H1 (cell line): ENCODE measurements around the gene ZNF648. TPM values are rescaled to one million over a fixed set of nuclear protein-coding genes. Genes with fewer than 3 reads are reported as not detected.

Experiments
- BCL11A ChIP-seq, 2 experiments: IDR thresholded peaks; one replicate each; pipeline ENCODE4 v1.6.1; 2011; ENCODE audit warnings: low read depth in 2 of 2, low read length in 2 of 2, mild to moderate bottlenecking in 2 of 2
- GTF2F1 ChIP-seq: IDR thresholded peaks from 2 replicates; pipeline ENCODE4 v1.6.1; 2012; ENCODE audit warnings: low read depth, low read length, improper control_type of control experiment, borderline replicate concordance
- RAD21 ChIP-seq, 2 experiments: IDR thresholded peaks in 1 of 2; conservative IDR thresholded peaks in 1 of 2; 2 replicates each; pipeline ENCODE4 v1.6.1; 2011; ENCODE audit warnings: low read depth in 2 of 2, low read length in 2 of 2, improper control_type of control experiment in 1 of 2, inconsistent platforms in 1 of 2, mild to moderate bottlenecking in 1 of 2, moderate library complexity in 1 of 2
- RNF2 ChIP-seq: fragments of 200-900, 300-1000 bp; sonication (generic); IDR thresholded peaks from 2 replicates; pipeline ENCODE4 v1.7.1; 2016; ENCODE audit warnings: borderline replicate concordance, low read depth, mild to moderate bottlenecking, antibody characterized with exemption, low read length; ENCODE audit not compliant: poor library complexity, severe bottlenecking; ENCODE audit errors: missing control alignments
- SIN3A ChIP-seq, 2 experiments: IDR thresholded peaks in 1 of 2; conservative IDR thresholded peaks in 1 of 2; 2 replicates each; pipeline ENCODE4 v1.6.1; 2011 to 2012; ENCODE audit warnings: low read length in 2 of 2, improper control_type of control experiment in 1 of 2, low read depth in 1 of 2, mild to moderate bottlenecking in 1 of 2
- polyA plus RNA-seq, 7 experiments: library from polyadenylated mRNA; depleted of rRNA in 3 of 7; stranded (reverse) in 5 of 7; unstranded in 2 of 7; fragments of >200 nt in 5 of 7; fragments of 200-250 nt in 2 of 7; gene quantifications; 1 replicate in 5 of 7; 2 replicates in 1 of 7; 4 replicates in 1 of 7; pipeline versions ENCODE4 v1.2.1 to v1.2.3, GENCODE V29; 2011 to 2013; ENCODE audit warnings: missing spikeins in 2 of 7, mixed read lengths in 2 of 7
- total RNA-seq: library from RNA; stranded (reverse); fragmentation: NEBNext Ultra II Directional; extraction: Animal tissue kit (Norgen Biotek cat#: 25700); gene quantifications from 2 replicates; pipeline ENCODE4 v1.2.1, GENCODE V29; 2021

The ZNF648 gene
- total and polyA plus RNA-seq, 2 of the 8 experiments (the other 6 are each of a cell fraction or from before 2014, with no cell fraction given) = 0.20 to 0.53 TPM

DNA sequence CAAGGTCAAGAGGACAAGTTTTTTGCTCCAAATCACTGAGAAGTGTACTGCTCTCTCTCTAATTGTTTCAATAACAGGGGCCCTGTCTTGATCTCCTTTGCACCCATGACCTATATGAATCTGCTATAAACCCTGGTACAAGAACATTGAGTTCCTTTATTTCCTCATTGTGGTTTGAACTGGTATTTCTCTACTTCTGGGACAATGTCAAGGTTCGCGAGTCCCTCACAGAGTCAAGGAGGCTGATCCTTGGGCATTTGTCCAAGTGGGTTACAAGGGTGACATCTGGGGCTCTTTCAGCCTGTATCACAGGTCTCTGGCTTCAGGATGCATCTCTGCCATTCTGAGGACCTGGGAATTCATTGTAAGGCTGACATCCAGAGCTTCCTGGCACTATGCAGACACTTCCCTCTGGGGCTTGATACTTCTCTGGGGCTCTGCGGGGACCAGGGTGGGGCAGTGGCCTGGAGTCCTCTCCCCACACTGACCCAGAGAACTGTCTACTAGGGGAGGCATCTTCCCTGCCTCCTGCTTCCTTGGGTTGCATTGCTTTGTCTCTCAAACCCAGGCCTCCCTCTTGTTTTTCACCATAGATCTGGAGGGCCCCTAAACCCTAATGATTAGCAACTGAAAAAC lies 22.5 kb upstream of the ZNF648 start (continued):
- no peak for TF ChIP-seq RNF2
- no peak for TF ChIP-seq RAD21 (IDR thresholded peaks at IDR 0.05 in 1 of 2, conservative IDR thresholded peaks at IDR 0.05 in 1 of 2; ENCODE audit: low read depth in 2 of 2, low read length in 2 of 2)
- TF ChIP-seq GTF2F1 = no peak
- TF ChIP-seq BCL11A (IDR thresholded peaks at IDR 0.05; ENCODE audit: low read depth in 2 of 2, low read length in 2 of 2) = no peak
- no peak for TF ChIP-seq SIN3A (conservative IDR thresholded peaks at IDR 0.05 in 1 of 2, IDR thresholded peaks at IDR 0.05 in 1 of 2; ENCODE audit: low read depth in 1 of 2, low read length in 2 of 2)
